ENCODE results near the gene LONP1.

Gene LONP1

DNA sequence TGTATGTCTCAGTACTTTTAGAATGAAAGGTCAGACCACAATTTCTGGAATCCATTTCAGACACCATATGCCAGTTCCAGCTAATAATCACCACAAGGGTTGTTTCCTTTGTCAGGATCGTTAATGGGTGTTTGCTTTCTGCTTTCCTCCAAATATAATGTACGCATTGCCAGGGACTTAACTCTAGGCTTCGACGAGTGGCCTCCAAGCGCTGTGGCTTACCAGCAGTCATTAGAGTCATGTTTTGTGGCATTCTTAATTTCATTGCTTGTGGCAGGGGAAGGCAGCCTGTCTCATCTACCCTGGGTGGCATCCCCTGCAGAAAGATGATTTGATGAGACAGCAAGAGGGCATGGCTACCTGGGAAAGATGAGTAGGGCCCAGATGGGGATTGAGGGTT is 74.5 kb downstream of the LONP1 start:
- no peak for DNase-seq (ENCODE audit: low read depth)

DNA sequence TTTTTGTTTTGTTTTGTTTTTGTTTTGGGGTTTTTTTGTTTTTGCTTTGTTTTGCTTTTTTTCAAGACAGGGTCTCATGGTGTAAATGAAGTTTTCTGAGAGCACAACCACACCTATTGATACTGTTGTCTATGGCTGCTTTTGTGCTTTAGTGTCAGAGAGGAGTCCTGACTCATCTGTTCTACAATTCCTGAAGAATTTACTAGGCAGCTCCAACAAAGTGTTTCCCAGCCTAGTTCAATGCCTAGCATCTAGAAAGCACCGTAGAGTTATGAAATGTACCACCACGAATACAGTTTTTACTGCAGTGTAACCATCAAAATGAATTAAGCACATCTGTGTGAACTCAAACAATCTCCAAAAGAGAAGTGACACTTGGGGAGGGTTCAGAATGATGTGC is 75.9 kb downstream of the LONP1 start:
- no peak for DNase-seq (ENCODE audit: low read depth)

- DNase-seq (ENCODE audit: low read depth): no peak
Observed at GRCh38 chr19:5643060-5643459, 76.9 kb downstream of the LONP1 start.

GRCh38 chr19:5642204-5642603 is 77.7 kb downstream of the LONP1 start:
- DNase-seq (ENCODE audit: low read depth): no peak

Data from HS-27A (cell line).